B cell (primary cell): ENCODE data around the gene AUP1.

ENCODE experiments used
- EZH2 ChIP-seq: IDR thresholded peaks from 2 replicates; pipeline ENCODE4 v1.6.1; 2012; ENCODE audit warnings: borderline replicate concordance, low read depth, mild to moderate bottlenecking, moderate library complexity, low read length; ENCODE audit not compliant: insufficient read depth, poor library complexity, severe bottlenecking
- TF ChIP-seq, protein P1 (sequence below): fragments of 200-600 bp; IDR thresholded peaks from one replicate; pipeline ENCODE4 v1.8.0; 2022; ENCODE audit warnings: antibody characterized with exemption, mild to moderate bottlenecking

DNA sequence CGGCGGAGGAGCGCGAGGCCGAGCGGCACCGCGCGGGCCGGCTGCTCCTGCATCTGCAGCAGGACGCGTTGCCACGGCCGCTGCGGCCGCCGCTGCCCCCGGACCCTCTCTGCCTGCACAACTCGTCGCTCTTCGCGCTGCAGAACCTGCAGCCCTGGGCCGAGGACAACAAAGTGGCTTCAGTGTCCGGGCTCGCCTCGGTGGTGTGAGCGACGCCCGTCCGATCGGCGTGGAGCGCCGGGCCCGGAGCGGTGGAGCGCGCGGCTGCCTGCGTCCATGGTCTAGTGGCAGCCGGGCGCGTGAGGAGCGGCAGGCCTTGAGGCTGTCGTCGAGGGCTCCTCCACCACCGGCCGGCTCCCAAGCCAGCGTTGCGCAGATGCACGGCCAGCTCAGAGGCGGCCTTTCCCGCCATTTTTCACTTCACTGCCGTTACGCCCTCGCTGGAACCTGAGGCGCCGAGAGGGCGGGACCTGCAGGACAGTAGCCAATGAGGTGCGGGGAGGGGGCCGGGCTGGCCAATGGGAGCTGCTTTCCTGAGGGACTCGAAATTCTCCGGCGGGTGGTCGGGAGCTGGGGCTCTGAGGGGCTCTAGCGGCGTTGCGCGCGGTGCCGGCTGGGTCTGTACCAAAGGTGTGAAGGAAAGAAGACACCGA is 13.4 kb downstream of the AUP1 start:
- TF ChIP-seq EZH2: no peak
- TF ChIP-seq, protein P1, sequence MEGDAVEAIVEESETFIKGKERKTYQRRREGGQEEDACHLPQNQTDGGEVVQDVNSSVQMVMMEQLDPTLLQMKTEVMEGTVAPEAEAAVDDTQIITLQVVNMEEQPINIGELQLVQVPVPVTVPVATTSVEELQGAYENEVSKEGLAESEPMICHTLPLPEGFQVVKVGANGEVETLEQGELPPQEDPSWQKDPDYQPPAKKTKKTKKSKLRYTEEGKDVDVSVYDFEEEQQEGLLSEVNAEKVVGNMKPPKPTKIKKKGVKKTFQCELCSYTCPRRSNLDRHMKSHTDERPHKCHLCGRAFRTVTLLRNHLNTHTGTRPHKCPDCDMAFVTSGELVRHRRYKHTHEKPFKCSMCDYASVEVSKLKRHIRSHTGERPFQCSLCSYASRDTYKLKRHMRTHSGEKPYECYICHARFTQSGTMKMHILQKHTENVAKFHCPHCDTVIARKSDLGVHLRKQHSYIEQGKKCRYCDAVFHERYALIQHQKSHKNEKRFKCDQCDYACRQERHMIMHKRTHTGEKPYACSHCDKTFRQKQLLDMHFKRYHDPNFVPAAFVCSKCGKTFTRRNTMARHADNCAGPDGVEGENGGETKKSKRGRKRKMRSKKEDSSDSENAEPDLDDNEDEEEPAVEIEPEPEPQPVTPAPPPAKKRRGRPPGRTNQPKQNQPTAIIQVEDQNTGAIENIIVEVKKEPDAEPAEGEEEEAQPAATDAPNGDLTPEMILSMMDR: no peak
